C1 segment of cervical spinal cord (tissue), 14 donors: ENCODE data around the gene ST6GALNAC5.
A peak's percentile ranks its signal among the peaks of the same experiment; 100 is the strongest.
"Not testable (repeated sequence)": the region's sequence is repeated elsewhere in the genome, so short reads cannot be mapped to it uniquely, and the experiment has no call there.

Experiments
- DNase-seq, 14 donors: peaks; one replicate each; lab custom pipeline; 2025; lab: John Stamatoyannopoulos, UW

The ST6GALNAC5 gene

DNA sequence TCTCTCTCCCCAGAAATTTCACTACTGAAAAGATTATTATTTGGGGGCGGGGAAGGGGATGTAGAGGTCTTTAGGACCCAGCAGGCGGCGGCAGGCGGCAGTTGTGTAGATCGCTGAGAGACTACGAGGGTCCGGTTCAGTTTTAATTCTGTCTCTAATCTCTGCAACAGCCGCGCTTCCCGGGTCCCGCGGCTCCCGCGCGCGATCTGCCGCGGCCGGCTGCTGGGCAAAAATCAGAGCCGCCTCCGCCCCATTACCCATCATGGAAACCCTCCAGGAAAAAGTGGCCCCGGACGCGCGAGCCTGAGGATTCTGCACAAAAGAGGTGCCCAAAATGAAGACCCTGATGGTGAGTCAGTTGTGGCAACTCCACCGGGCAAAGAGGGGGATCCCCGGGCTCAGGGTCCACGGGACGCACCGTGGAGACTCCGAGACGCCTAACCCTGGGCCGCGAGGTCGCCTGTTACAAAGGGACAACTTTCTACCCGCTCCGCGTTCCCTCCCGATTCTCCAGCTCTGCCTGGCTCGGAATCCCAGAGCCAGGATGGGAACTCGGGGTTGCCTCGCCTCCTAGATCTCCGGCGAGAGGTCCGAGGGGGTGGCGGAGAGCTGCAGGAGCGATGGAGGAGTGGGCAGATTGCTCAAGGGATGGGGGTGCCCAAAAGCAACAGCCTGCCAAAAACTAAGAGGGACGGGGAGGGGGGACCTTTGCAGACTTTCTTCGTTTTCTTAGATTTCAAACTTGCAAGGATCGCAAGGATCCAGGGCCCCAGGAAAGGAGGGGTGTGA lies at the start of gene ST6GALNAC5:
Gene ST6GALNAC5 (plus strand): TSS at position 139 of the 789 bp plus-strand sequence.
- peak in 3 of 14 donors; percentile 3 to 17 (median 13) for DNase-seq

DNA sequence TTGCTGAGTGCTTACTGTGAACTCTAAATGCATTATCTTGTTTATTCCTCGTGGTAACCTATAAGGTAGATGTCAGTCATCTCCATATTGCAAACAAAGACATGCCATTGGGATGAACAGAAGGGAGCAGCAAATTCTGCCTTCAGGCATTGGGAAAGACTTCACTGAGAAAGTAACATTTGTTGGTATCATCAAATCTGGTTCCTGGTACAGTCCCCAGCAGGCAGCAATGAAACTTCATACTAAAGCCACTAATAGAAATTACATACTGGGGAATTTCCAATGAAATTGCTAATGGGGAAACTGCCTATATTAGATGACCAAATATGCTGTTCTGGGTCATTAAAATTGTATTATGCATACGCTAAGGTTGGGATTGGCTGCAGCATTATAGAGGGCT lies 47.3 kb upstream of the ST6GALNAC5 start:
- DNase-seq = no peak

DNA sequence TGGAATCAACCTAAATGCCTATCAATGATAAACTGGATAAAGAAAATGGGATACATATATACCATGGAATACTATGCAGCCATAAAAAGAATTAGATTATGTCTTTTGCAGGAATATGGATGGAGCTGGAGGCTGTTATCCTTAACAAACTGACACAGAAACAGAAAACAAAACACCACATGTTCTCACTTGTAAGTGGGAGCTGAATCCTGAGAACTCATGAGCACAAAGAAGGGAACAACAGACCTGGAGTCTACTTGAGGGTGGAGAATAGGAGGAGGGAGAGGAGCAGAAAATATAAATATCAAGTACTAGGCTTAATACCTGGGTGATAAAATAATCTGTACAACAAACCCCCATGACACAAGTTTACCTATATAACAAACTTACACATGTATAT lies 44.3 kb upstream of the ST6GALNAC5 start:
- DNase-seq = not testable (repeated sequence)

DNA sequence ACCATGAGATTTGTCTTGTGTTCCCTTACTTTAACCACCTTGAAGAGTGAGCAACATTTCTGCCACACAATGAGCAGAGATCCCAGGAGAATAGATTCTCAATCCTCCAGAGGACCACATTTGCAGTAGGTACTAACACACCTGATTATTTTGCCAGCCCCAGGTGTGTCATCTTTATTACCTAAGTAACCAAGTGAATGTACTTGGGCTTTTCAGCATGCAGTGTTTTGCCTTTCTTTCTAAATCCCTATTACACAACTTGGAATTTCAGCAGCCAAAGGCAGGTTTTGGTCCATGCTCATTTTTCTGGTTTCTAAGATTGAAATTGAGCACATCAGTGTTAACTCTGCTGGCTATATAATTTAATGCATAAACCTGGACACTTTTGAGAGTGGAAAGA lies 43.2 kb upstream of the ST6GALNAC5 start:
- DNase-seq = no peak

DNA sequence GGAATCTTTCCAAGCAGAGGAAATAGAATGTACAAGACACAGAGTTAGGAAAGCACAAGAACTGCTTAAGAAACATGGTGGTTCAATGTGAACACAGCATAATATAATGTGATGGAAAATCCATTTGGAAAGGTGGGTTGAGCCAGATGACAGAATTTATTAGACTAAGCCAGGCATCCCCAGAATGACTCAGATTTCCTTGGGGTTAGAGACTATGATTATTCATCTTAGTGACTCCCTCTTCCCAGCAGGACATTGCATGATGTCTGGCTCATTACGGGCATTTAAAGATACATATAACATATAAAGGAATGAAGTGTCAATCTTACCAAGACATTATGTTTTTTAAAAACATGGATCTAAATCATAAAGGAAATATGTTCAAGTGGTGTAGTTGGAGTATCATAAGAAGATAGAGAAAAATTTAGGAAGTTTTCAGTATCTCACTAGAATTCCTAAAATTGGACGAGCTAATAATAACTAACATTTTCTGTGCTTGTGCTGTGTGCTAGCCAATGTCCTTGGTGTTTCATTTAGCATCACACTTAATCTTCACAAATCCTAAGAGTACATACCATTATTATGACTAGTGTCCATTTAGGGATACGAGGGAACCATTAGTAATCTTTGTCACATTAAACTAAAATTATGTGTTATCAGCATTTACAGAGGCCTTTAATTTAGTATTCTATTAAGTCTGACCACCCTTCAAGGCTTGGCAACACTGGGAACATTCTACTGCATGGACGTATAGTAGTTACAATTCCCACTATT lies 41.0 kb upstream of the ST6GALNAC5 start:
- no peak for DNase-seq

DNA sequence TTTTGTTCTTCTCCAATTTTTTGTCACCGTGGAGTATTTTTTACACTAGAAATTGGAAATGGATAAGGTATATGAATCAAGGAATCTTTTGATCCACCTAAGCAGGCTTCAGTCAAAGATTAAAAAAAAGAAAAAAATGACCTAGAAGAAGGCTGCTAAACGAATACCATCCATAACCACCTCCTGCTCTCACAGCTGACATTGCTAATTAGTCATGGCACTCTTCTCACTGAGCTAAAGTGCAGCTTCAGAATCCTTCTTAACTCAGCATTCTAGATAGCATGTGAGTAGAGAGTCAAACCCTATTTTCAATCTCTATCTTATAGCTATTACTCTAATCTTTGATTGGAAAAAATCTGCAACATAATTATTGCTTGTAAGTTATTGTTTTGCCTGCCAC lies 40.2 kb upstream of the ST6GALNAC5 start:
- no peak for DNase-seq

DNA sequence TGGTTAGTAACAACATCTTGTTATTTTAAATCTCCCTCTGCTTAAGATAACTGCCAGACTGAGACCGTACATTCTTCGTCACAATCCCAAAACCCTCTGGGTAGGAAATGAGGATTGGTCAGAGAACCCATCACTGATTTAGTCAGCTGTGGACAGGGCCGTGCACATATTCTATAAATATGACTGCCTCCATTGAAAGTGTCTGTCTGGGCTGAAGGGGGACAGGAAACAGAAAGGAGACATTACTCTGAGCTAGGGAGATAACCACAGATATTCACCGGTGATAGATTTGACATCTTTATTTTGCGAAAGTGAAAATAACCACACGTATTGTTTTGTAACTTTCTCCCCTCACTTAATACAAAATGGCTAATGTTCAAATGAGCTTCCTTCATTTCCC lies 36.9 kb upstream of the ST6GALNAC5 start:
- no peak for DNase-seq

DNA sequence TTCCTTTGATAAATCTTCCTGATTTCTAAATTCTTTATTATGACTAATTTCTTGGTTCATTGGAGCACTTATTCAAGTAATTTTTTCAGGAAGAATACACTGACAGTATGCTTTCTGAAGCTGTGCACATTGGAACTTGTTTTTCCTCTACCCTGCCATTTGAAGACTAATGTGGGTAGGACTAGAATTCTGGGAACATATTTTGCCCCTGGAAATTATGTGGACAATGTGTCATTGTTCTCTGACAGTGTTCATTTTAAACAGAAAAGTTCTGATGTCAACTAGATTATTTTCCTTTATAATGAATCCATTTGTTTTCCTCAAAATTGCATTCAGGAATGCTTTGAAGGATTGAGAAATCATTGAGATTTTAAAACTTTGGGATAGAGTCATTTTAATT lies 34.8 kb upstream of the ST6GALNAC5 start:
- no peak for DNase-seq

DNA sequence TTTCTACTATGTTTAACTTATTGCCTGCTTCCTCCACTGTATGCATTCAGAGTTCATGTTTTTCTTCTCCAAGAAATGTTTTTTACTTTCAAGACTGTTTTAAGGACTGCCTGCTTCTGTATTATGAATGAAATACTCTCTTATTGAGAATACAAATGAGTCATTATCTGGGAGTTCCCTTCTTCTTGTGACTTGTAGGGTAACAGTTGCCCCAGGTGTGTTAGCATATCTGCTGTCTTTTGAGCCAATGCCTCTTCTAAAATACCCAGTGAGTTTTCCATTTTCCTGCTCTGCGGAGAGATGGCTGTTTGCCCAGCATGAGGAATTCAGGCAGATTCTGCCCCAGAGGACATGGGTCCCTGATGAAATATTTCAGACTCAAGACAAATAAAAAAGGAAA lies 34.1 kb upstream of the ST6GALNAC5 start:
- no peak for DNase-seq

DNA sequence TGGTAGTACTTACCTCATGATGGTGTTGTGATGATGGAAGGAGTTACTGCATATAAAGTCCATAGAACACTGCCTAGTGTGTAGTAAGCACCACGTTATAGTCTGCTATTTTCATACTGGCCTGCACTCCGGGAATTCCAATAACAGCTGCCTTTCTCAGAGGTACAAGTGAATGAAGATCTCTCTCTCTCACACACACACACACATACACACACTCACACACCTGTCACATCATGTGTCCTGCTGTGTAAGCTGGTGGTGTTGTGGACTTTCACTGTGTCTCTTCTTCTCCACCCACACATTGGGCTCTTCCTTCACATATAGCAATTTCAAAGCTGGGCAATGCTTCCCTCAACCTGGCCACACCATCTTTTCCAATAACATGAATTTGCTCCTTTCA lies 33.4 kb upstream of the ST6GALNAC5 start:
- DNase-seq = no peak

DNA sequence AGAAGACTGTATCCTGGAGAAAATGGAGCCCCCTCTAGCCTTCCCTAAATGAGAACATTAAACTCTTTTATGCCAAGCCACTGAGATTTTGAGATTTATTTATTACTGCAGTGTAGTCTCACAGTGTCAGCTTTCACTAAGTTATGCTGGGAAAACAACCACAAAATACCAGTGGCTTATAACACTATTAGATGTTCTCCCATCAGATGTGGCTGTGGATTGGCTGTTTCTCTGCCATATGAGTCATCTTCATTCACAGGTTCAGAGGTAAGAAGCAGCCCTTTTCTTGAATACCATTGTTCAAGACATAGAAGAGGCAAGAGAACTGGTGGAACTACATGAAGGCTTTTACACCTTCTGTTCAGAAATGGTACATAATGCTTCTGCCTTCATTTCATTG lies 32.1 kb upstream of the ST6GALNAC5 start:
- DNase-seq = no peak

DNA sequence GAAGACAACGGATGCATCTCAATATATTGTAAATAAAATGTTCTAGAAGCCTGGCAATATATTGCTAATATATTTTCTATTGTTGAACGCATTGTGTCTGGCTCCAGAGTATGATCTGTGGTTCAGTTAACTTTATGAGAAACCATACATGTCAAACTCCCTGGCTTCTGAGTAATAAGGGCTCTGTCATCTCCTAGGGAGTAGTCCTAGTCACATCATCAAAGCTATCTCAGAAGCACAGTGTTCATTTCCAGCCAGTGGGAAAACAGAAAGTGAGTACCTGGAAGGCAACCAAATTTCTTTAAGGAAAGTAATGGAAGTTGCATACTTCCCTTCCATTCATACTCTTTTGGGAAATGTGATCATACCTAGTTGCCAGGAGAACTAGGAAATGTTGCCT lies 27.0 kb upstream of the ST6GALNAC5 start:
- DNase-seq = no peak

DNA sequence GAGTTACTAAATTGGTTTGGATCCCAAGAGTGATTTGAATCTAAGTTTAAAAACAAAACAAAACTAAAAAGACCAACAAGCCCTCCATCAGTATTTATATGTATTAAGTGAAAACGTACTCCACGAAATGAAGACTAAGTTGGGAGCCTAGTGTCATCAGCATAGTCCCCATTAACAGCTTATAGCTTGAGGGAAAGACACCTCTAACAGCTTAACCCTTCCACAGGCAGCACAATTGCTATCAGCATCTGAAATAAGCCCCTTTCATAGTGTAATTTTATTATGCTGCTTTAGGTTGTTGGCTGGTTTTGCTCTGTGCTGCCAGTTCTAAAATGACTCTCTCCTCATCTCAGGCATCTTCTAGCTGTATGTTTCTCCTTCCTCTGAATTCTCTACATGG lies 25.8 kb upstream of the ST6GALNAC5 start:
- no peak for DNase-seq

DNA sequence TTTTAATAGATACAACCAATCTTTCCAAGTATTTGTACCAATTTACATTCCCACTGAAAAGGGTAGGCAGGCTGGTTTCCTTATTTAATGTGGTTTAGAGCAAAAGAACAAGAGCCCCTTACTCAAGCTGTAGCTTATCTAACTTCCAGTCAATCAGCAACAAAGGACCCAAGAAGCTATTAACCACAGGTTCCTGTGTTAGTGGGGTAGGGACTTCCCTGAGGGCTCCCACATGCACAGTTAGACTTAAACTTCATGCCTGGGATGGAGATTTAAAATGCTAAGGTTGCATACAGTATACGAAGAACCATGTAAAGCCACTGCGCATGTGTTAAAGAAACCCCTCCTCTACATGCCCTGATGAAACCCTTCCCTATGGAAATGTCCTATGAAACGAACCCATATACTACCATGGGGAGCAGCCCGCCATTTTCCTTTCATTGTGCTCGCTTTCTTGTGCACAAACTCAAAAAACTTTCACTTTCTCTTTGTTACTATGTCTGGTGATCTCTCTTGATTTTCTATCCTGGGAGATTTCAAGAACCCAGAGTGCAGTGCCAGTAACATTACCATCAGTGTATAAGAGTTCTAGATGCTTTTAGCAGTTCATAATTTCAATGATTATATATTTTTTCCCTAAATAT lies 23.3 kb upstream of the ST6GALNAC5 start:
- no peak for DNase-seq

DNA sequence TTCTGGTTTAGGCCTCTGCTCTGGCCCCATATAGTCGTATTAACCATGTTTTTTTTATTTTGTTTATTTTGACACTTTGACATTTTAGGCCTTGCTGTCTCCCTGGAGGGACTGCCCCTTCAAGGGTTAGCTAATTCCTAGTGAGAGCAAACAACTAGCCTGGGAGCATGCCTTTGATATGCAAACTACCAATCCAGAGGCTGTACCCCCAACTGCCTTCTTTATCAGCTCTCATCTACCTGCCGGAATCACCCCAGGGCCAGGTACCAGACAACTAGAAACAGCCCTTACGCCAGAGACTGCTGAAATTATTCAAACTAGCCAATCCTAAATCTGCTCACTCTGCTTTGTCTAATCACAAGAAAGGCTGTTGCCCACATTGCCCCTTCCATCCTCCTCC lies 13.0 kb upstream of the ST6GALNAC5 start:
- DNase-seq = no peak

DNA sequence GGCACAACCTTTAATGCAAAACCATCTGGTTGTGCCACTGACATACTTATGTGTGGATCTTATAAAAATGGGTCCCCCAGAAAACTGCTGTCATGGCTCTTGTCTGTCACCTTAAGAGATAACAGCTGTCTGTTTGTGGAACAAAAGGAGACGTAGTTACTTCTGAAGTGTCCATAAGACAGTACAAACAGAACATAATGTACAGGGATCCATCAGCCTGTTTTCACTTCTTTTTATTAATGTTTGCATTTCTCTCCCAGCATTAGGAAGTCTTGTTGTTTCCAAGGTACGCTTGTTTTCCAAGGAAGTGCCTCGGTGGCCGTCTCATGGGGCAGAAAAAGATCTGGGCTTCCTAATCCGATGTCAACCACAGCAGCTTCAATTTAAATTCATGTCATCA lies 11.2 kb upstream of the ST6GALNAC5 start:
- no peak for DNase-seq

DNA sequence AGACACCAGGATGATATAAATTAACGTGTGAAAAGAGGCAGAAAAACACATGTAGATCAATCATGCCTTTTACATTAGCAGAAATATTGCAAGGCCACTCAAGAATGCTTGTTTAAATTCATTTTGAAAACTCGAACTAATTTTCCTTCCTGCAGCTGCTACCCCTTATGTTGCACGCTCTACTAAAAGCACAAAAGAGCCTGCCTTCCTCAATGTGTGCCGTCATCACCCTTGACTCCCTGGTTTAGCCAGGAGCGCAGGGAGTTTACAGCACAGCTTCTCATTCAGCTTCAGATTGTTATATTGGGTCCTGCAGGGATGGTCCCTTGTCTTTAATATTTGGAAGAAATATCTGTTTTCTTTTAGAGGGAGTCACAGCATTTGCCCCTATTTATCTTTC lies 10.1 kb upstream of the ST6GALNAC5 start:
- DNase-seq = no peak

DNA sequence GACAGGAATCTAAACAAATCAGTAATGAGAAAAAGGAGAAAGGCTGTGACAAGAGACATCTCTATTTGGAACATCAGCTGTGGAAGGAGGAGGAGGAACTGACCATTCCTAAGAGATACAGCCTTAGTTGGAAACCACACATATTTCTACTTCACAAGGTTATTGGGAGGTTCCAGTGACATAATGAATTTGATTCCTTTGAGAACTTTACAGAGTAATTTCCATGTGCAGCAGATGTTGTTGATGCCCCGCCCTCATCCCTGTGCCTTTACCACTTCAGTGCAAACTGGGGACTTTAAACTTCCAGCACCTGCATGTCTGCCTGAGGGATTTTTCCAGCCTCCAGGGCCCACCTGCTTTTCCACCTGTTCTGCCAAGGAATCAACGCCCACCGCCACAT lies 9.3 kb upstream of the ST6GALNAC5 start:
- no peak for DNase-seq

DNA sequence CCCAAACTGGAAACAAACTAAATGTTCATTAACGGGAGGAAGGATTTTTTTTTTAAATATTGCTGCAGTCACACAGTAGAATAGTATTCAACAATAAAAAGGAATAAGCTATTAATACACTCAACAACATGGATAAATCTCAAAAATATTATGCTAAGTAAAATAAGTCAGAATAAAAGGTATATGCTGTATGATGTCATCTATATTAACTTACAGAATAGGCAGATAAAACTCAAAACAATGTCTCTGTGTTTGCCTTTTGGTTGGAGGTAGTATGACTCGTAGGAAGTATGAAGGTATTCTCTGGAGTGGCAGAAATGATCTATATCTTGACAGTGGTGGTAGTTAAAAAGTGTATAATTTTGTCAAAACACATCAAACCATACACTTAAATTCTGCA lies 6.1 kb upstream of the ST6GALNAC5 start:
- DNase-seq = no peak

DNA sequence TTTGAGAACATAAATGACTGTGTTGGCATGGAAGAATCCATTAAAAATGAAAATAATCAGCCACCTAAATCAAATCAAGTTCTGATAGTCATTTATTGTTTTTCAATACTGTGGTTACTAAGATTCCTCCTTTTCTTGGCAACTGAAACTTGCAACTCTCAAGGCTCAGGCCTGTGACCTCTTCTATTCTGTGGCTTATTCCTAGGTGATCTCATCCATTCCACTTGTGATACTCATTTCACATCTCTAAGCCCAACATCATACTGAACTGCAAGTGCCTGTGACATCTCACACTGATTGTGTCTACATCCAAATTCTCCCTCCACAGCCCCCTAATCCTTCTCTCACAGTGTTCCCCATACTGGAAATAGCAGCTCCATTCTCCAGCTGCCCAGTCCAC lies 4.8 kb upstream of the ST6GALNAC5 start:
- DNase-seq = no peak

DNA sequence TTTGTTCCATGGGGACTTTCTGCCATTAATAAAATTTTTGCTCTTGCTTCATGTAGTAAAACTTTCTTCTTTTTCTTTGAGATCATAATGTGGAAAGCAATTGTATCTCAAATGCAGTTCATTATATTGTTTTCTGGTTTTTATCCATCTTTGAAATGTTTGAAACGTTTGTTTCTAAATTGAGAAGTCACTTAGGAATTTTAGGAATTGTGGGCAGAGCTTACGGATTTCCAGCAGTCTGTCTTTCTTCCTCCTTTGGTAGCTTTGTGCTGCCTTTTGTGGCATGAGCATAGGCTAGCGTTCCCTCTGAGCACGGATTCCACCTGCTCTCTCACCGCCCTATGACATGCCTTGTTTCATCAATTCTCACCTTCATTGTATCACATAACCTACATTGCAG lies 2.9 kb upstream of the ST6GALNAC5 start:
- no peak for DNase-seq

DNA sequence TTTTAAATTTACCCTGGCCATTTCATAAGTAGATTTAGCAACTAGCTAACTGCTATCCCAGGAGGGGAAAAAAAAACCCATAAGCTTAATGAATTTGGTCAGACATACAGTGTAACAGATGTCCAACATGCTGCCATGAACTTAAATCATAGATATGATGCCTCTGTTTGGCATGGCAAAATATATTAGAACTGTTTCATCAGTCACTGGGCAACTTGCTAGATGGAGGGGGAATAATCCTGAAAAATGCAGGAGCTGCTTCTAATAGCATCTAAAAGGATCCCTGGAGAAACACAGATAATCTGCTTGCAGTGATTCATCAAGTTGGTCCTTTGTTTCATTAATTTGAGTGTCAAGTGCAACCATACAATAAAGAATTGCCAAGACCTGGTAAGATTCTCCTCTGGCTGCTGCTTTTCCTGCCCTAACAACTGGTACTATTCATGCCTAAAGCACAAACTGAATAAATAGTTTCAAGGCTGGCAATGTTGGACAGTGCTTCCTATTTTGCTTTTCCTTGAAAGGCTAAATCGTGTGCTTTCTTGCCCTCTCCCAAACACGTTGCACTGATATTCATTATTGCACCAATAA lies 1.5 kb upstream of the ST6GALNAC5 start:
- DNase-seq = no peak
